ENCODE results near the gene NAB2.

The NAB2 gene

DNA sequence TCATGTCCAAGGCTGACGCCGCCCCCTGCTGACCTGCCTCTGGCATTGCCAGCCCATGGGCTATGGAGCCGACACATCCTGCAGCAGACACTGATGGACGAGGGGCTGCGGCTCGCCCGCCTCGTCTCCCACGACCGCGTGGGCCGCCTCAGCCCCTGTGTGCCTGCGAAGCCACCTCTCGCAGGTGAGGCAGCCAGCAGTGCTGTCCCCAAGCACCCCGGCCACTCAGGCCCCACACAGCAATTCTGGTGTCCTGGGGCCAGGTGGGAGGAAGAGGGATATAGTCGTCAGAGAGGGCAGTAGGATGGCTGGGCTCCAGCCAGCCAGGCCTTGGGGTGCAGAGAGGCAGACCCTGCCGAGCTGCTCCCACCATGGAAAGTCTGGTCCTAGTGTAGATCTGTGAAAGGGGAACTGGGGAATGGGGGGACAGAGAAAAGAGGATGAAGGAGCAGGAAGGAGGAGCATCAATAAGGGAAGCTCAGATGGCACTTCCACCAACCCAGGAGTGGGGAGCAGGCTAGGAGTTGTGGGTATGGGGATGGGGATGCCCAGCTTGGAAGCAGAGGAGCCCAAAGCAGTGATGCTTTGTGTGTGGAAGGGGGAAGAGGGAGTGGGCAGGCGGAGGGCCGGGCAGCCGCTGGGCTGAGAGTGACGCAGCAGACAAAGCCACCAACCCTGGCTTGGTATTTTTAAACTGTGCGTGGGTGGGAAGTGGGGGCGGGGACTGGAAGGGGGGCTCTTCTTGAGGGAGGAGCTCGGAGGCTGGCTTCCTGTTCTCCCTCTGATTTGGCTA lies 4.7 kb downstream of the NAB2 start:
- peak in 1 of 2 donors; percentile 44 for DNase-seq (ENCODE audit: low read depth in 2 of 2, low spot score in 1 of 2)

- no peak for DNase-seq (ENCODE audit: low read depth in 2 of 2, low spot score in 1 of 2)
These were observed 5.6 kb downstream of the NAB2 start for GRCh38 chr12:57094208-57095160.

GRCh38 chr12:57095440-57095839 lies 6.5 kb downstream of the NAB2 start:
- no peak for DNase-seq (ENCODE audit: low read depth in 2 of 2, low spot score in 1 of 2)

DNA sequence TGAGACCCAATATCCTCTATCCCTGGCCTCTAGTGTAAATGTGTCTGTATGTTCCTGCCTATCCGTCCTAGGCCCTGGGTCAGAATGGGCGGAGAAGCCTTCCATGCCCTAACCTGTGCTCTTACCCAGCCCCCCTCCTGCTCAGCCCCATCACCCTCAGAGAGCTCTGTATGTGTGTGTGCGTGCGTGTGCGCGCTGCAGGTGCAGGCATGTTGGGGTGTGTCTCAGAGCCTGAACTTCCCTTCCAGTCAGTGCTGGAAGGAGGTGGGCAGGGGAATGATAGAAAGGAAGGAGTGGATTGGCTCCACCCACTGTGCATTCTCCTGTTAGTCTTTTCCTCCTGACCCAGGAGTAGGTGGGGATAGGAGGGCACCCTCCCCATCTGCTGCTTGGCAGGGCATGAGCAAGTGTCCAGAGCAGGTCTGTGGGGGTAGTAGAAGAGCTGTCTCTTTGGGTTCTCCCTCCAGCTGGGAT lies 7.2 kb downstream of the NAB2 start:
- DNase-seq (ENCODE audit: low read depth in 2 of 2, low spot score in 1 of 2): no peak

- DNase-seq (ENCODE audit: low read depth in 2 of 2, low spot score in 1 of 2): no peak
These were observed 8.0 kb downstream of the NAB2 start for GRCh38 chr12:57096748-57097553.

- DNase-seq (ENCODE audit: low read depth in 2 of 2, low spot score in 1 of 2): no peak
These were observed 8.6 kb downstream of the NAB2 start for GRCh38 chr12:57097554-57097835.

- DNase-seq (ENCODE audit: low read depth in 2 of 2, low spot score in 1 of 2): no peak
These were observed 9.6 kb downstream of the NAB2 start for GRCh38 chr12:57098546-57098945.

GRCh38 chr12:57099047-57099714 lies 10.3 kb downstream of the NAB2 start:
- no peak for DNase-seq (ENCODE audit: low read depth in 2 of 2, low spot score in 1 of 2)

DNA sequence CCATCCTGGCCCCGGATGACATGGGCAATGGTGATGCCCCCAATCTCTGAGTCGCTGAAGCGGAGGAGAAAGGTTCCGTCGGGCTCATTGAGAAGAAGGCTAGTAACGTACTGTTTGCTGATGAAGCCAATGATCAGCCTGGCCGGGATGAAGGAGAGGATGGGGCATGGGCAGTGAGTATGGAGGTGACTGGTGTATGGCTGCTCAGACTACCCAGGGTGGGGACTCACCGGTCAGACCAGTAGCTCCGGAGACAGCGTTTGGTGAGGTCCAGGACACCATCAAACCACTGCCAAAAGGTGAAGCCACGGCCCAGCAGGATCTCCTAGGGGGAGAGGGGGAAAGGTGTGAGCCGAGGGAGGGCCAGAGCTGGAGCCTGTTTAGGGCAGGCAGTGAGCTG lies 10.9 kb downstream of the NAB2 start:
- DNase-seq (ENCODE audit: low read depth in 2 of 2, low spot score in 1 of 2): no peak

- DNase-seq (ENCODE audit: low read depth in 2 of 2, low spot score in 1 of 2): no peak
These were observed 13.2 kb downstream of the NAB2 start for GRCh38 chr12:57101892-57102695.

DNA sequence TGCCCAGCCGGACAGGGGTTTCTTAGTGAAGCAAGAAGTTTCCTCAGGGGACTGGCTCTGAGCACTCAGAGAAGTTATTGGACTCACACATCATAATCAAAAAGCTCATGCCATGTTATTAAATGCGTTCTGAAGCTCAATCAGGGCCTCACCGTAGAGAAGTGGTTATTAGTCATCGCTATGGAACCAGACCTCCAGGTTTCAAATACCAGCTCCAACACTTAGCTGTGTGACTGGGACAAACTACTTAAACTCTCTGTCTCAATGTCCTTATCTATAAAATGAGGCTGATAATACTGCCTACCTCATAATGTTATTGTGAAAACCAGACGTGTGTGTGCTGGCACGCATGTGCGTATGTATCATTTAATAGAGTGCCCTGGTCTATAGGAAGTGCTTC lies 14.9 kb downstream of the NAB2 start:
- DNase-seq (ENCODE audit: low read depth in 2 of 2, low spot score in 1 of 2): no peak

GRCh38 chr12:57104292-57104910 lies 15.5 kb downstream of the NAB2 start:
- no peak for DNase-seq (ENCODE audit: low read depth in 2 of 2, low spot score in 1 of 2)

DNA sequence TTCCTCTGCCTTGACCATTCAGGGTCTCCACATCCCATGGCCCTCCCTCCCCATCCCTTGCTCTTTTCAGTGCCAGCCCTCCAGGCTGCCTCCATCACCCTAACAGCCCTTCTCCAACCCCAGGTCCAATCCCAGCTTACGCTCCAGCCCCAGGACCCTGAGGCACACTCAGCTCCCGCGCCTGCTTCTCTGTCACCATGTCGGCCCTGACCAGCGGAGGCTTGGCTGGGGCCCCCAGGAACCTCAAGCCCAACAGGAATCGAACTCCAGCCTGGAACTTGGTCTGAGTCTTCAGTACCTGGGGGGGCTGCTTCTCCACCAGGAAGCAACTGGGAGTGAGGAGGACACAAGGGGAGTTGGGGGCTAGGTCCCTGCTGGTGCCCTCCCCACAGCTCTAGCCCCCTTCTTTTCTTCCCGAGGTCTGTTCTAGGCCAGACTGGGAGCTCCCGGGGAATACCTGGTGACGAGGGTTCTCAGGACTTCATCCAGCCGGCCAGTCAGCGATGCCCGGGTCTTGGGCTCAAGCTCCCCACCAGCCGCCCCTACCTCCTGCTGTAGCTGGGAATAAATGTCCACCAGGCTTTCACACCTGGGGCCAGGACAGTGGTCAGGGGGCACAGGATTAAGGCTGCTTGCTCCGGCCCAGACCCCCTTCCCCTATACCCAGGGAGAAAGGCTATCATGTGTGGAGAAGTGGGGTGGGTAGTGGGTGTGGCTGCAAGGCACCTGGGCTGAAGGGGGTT lies 16.3 kb downstream of the NAB2 start:
- DNase-seq (ENCODE audit: low read depth in 2 of 2, low spot score in 1 of 2): no peak

- DNase-seq (ENCODE audit: low read depth in 2 of 2, low spot score in 1 of 2): no peak
These were observed 17.3 kb downstream of the NAB2 start for GRCh38 chr12:57106021-57106708.

- no peak for DNase-seq (ENCODE audit: low read depth in 2 of 2, low spot score in 1 of 2)
These were observed 18.7 kb downstream of the NAB2 start for GRCh38 chr12:57107456-57108155.

- no peak for DNase-seq (ENCODE audit: low read depth in 2 of 2, low spot score in 1 of 2)
These were observed 20.5 kb downstream of the NAB2 start for GRCh38 chr12:57109207-57110103.
